Ishikawa (cell line): ENCODE measurements around the gene SNRPD3.
"Not testable (repeated sequence)": the region's sequence is repeated elsewhere in the genome, so short reads cannot be mapped to it uniquely, and the experiment has no call there.

Experiments
- CEBPB ChIP-seq: IDR thresholded peaks from 2 replicates; pipeline ENCODE4 v1.6.1; 2012
- CREB1 ChIP-seq: IDR thresholded peaks from 2 replicates; pipeline ENCODE4 v1.6.1; 2012; ENCODE audit warnings: low read depth
- EP300 ChIP-seq: IDR thresholded peaks from 2 replicates; pipeline ENCODE4 v1.6.1; 2012; ENCODE audit warnings: borderline replicate concordance
- MAX ChIP-seq: IDR thresholded peaks from 2 replicates; pipeline ENCODE4 v1.6.1; 2012
- RAD21 ChIP-seq: IDR thresholded peaks from 2 replicates; pipeline ENCODE4 v1.6.1; 2012; ENCODE audit warnings: low read depth
- REST ChIP-seq: IDR thresholded peaks from 2 replicates; pipeline ENCODE4 v1.6.1; 2012; ENCODE audit warnings: low read depth, mild to moderate bottlenecking
- USF1 ChIP-seq: IDR thresholded peaks from 2 replicates; pipeline ENCODE4 v1.6.1; 2012
- YY1 ChIP-seq: IDR thresholded peaks from 2 replicates; pipeline ENCODE4 v1.6.1; 2012; ENCODE audit warnings: low read depth

- not testable (repeated sequence) for TF ChIP-seq MAX, REST, RAD21, YY1, EP300, USF1, CEBPB, CREB1
Measured at GRCh38 chr22:24593559-24593835, 37.7 kb downstream of the SNRPD3 start.
